Measurements from ENCODE around the gene ACOX1.

ACOX1 gene

GRCh38 chr17:76008630-76009425 is 29.9 kb upstream of the ACOX1 start:
- no peak for DNase-seq (ENCODE audit: low read depth)

- no peak for DNase-seq (ENCODE audit: low read depth)
Measured at GRCh38 chr17:76008208-76008607, 29.2 kb upstream of the ACOX1 start.

- no peak for DNase-seq (ENCODE audit: low read depth)
Measured at GRCh38 chr17:76007850-76008165, 28.8 kb upstream of the ACOX1 start.

GRCh38 chr17:76007131-76007849 is 28.3 kb upstream of the ACOX1 start:
- no peak for DNase-seq (ENCODE audit: low read depth)

GRCh38 chr17:76005263-76006149 is 26.5 kb upstream of the ACOX1 start:
- peak; percentile 79 for DNase-seq (ENCODE audit: low read depth)

- no peak for DNase-seq (ENCODE audit: low read depth)
Measured at GRCh38 chr17:76004750-76005262, 25.8 kb upstream of the ACOX1 start.

- DNase-seq (ENCODE audit: low read depth): no peak
Measured at GRCh38 chr17:76003915-76004314, 24.9 kb upstream of the ACOX1 start.

GRCh38 chr17:76002100-76002499 is 23.1 kb upstream of the ACOX1 start:
- DNase-seq (ENCODE audit: low read depth): no peak

GRCh38 chr17:76000755-76001521 is 22.0 kb upstream of the ACOX1 start, which contains the start of gene CDK3:
Gene CDK3, plus strand, starts transcription at chr17:76000855. Its CDS starts 571 bp downstream, at chr17:76001426.
- DNase-seq (ENCODE audit: low read depth): no peak

- peak; percentile 74 for DNase-seq (ENCODE audit: low read depth)
Measured at GRCh38 chr17:76000016-76000754, 21.2 kb upstream of the ACOX1 start.

- peak; percentile 81 for DNase-seq (ENCODE audit: low read depth)
Measured at GRCh38 chr17:75998327-75998795, 19.4 kb upstream of the ACOX1 start.

- peak; percentile 87 for DNase-seq (ENCODE audit: low read depth)
Measured at GRCh38 chr17:75996665-75997590, 18.0 kb upstream of the ACOX1 start.

GRCh38 chr17:75995385-75995925 is 16.5 kb upstream of the ACOX1 start:
- DNase-seq (ENCODE audit: low read depth): no peak

GRCh38 chr17:75994802-75995370 is 15.9 kb upstream of the ACOX1 start:
- no peak for DNase-seq (ENCODE audit: low read depth)

GRCh38 chr17:75991396-75991795 is 12.4 kb upstream of the ACOX1 start:
- DNase-seq (ENCODE audit: low read depth): no peak

- DNase-seq (ENCODE audit: low read depth): no peak
Measured at GRCh38 chr17:75987041-75987440, 8.1 kb upstream of the ACOX1 start.

GRCh38 chr17:75985986-75986385 is 7.0 kb upstream of the ACOX1 start:
- DNase-seq (ENCODE audit: low read depth): no peak

GRCh38 chr17:75983501-75984181 is 4.7 kb upstream of the ACOX1 start:
- DNase-seq (ENCODE audit: low read depth): no peak

Data from ELR (cell line).